Measurements from ENCODE around the gene VOPP1.

VOPP1 gene

GRCh38 chr7:55485501-55486191 is 86.7 kb downstream of the VOPP1 start:
- DNase-seq (ENCODE audit: low read depth): no peak
- no peak overlapping the region for H3K4me3 ChIP-seq (ENCODE audit: low read depth, low read length)
- TF ChIP-seq CTCF (IDR thresholded peaks at IDR 0.05; ENCODE audit: low read depth, low read length, missing control alignments): no peak
- in situ Hi-C loops (cut with HindIII; ENCODE audit: low sequenced_read_pairs): no loop called here

- DNase-seq (ENCODE audit: low read depth): no peak
- H3K4me3 ChIP-seq (ENCODE audit: low read depth, low read length): no peak overlapping the region
- in situ Hi-C loops (cut with HindIII; ENCODE audit: low sequenced_read_pairs): no loop called here
- no peak for TF ChIP-seq CTCF (IDR thresholded peaks at IDR 0.05; ENCODE audit: low read depth, low read length, missing control alignments)
Observed at GRCh38 chr7:55484834-55485233, 87.5 kb downstream of the VOPP1 start.

GRCh38 chr7:55484241-55484640 is 88.1 kb downstream of the VOPP1 start:
- TF ChIP-seq CTCF (IDR thresholded peaks at IDR 0.05; ENCODE audit: low read depth, low read length, missing control alignments): no peak
- DNase-seq (ENCODE audit: low read depth): no peak
- no peak overlapping the region for H3K4me3 ChIP-seq (ENCODE audit: low read depth, low read length)
- in situ Hi-C loops (cut with HindIII; ENCODE audit: low sequenced_read_pairs): no loop called here

- no peak overlapping the region for H3K4me3 ChIP-seq (ENCODE audit: low read depth, low read length)
- no peak for DNase-seq (ENCODE audit: low read depth)
- no peak for TF ChIP-seq CTCF (IDR thresholded peaks at IDR 0.05; ENCODE audit: low read depth, low read length, missing control alignments)
- in situ Hi-C loops (cut with HindIII; ENCODE audit: low sequenced_read_pairs): no loop called here
Observed at GRCh38 chr7:55483046-55483445, 89.3 kb downstream of the VOPP1 start.

GRCh38 chr7:55481155-55481554 is 91.1 kb downstream of the VOPP1 start:
- in situ Hi-C loops (cut with HindIII; ENCODE audit: low sequenced_read_pairs): no loop called here
- no peak for TF ChIP-seq CTCF (IDR thresholded peaks at IDR 0.05; ENCODE audit: low read depth, low read length, missing control alignments)

GRCh38 chr7:55478700-55479099 is 93.6 kb downstream of the VOPP1 start:
- no peak for TF ChIP-seq CTCF (IDR thresholded peaks at IDR 0.05; ENCODE audit: low read depth, low read length, missing control alignments)
- no peak for DNase-seq (ENCODE audit: low read depth)
- no peak overlapping the region for H3K4me3 ChIP-seq (ENCODE audit: low read depth, low read length)
- in situ Hi-C loops (cut with HindIII; ENCODE audit: low sequenced_read_pairs): no loop called here

More at GRCh38 chr7:55481155-55481554, 91.1 kb downstream of the VOPP1 start:
- DNase-seq (ENCODE audit: low read depth): no peak
- H3K4me3 ChIP-seq (ENCODE audit: low read depth, low read length): no peak overlapping the region
